Activated CD8-positive, alpha-beta T cell treated with anti-CD3 and anti-CD28 coated beads for 36 hours (primary cell): Measurements from ENCODE around the gene MYO15B. TPM values are rescaled to one million over a fixed set of nuclear protein-coding genes. Genes with fewer than 3 reads are reported as not detected.
"Not testable (repeated sequence)": the region's sequence is repeated elsewhere in the genome, so short reads cannot be mapped to it uniquely, and the experiment has no call there.

Experiments used
- ATAC-seq: fragments of 200-7000 bp; cut with Tn5 transposase; one replicate; pipeline ENCODE4 v1.10.0; 2021; ENCODE audit warnings: mild to moderate bottlenecking, moderate library complexity
- CTCF ChIA-PET: fragments of 350-600 bp; sonication (Branson Sonifier 250); formaldehyde crosslinking; loops from one replicate; lab custom pipeline; 2021; ENCODE audit warnings: antibody characterized with exemption; lab: Charles Lee
- POLR2A ChIA-PET: fragments of 350-600 bp; sonication (Branson Sonifier 250); formaldehyde crosslinking; loops from one replicate; lab custom pipeline; 2021; ENCODE audit warnings: antibody characterized with exemption; lab: Charles Lee
- DNase-seq: peaks from one replicate; pipeline ENCODE4 v3.0.0-alpha.2; 2020
- H3K27ac Mint-ChIP-seq: one replicate; pipeline ENCODE4 v1.8.0; 2021; ENCODE audit warnings: mild to moderate bottlenecking, mixed read lengths
- H3K27me3 Mint-ChIP-seq: one replicate; pipeline ENCODE4 v1.8.0; 2021; ENCODE audit warnings: mixed read lengths
- H3K36me3 Mint-ChIP-seq: one replicate; pipeline ENCODE4 v1.8.0; 2021; ENCODE audit warnings: low read depth, mixed read lengths
- H3K4me1 Mint-ChIP-seq: one replicate; pipeline ENCODE4 v1.8.0; 2021; ENCODE audit warnings: low read depth, mixed read lengths
- H3K4me3 Mint-ChIP-seq: one replicate; pipeline ENCODE4 v1.8.0; 2021; ENCODE audit warnings: mild to moderate bottlenecking, moderate library complexity, mixed read lengths
- H3K9me3 Mint-ChIP-seq: one replicate; pipeline ENCODE4 v1.8.0; 2021; ENCODE audit warnings: mixed read lengths
- CTCF ChIP-seq: fragments of 200-600 bp; IDR thresholded peaks from one replicate; pipeline ENCODE4 v1.8.0; 2022; ENCODE audit warnings: antibody characterized with exemption, mild to moderate bottlenecking
- intact Hi-C: fragments of 100-400 bp; cut with micrococcal nuclease; formaldehyde crosslinking; loops from one replicate; pipeline ENCODE4 v1.10.0; 2022
- total RNA-seq, 2 experiments: library from RNA; stranded (reverse); gene quantifications; one replicate each; pipeline ENCODE4 v1.2.3, GENCODE V29; 2021

Gene MYO15B
- total RNA-seq, 2 experiments from 2014 or later, result 24.9 to 28.7 TPM

DNA sequence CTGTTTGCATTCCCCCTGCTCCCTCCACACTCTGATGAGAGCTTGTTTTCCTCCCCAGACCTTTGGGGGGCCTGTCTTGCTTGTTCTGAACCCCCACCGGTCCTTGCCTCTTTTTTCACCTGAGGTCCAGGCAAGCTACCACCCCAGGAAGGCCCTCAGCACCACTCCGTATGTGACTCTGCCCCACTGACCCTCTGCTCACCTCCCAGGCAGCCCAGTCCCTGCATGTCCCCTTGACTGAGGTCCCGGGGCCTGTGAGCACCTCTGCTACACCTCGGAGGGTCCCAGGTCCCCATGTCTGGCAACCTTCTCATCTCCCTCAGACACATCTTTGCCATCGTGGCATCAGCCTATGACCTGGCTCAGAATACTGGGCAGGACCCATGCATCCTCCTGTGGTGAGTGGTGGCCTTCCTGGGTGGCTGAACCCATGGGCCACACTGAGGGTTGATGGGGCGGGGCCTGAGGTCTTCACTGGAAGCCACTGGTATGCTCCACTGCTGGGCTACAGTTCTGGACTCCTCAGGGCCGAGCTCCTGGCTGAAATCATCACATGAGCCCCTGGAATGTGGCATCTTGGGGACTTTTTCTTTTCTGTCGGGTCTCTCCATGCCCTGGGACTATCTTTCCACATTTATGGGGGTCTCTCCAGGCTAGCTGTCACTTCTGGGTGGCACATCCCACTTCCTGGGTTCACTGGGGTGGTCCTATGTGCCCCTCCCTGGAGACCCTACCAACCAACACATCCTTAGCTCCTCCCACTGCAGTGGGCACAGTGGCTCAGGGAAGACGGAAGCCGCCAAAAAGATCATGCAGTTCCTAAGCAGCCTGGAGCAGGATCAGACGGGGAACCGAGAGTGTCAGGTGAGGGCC, 3.5 kb downstream of the MYO15B start:
- ATAC-seq (no peak), DNase-seq (no peak)
- no peak overlapping the region for H3K27ac Mint-ChIP-seq
- POLR2A ChIA-PET, result interaction anchor here (1.2 to 1.4 kb wide), 3 partner anchors 8 to 275 kb away, joined by 3 read pairs; no protein-coding TSS in a partner anchor
- H3K9me3 Mint-ChIP-seq, result no peaks in the 10 kb centered on the region
- H3K4me3 Mint-ChIP-seq, result peak overlapping the region; percentile 28
- CTCF ChIA-PET, result interaction anchor here (0.9 to 3.0 kb wide), 7 partner anchors 10 to 162 kb away, joined by 3 to 19 read pairs (median 5); partner anchors contain the start of gene SMIM5
- TF ChIP-seq CTCF, result no peak
- no peaks in the 10 kb centered on the region for H3K36me3 Mint-ChIP-seq
- intact Hi-C loops, result no loop called here
- H3K27me3 Mint-ChIP-seq, result no peaks in the 10 kb centered on the region
- H3K4me1 Mint-ChIP-seq, result peaks cover 4% of the 10 kb centered on the region

DNA sequence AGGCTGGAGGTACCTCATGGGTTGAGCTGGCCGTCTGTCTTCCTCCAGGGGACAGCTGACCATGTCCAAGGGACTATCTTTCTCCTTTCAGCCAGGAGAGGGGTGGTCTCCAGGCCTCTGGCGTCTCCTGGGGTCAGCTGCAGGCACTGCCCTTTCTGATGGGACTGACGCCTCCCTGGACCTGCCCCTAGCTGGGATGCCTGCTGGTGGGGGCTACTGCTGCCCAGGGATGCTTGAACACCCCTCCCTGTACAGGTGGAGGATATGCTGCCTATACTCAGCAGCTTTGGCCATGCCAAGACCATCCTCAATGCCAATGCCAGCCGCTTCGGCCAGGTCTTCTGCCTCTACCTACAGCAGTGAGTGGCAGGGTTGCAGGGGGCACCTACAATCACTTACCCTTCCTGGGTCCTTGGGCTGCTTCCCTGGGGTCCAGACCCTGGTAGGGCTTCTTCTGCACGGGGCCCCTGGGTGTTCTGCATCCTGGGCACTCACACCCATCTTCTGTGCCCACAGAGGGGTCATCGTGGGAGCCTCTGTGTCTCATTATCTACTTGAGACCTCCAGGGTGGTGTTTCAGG, 4.2 kb downstream of the MYO15B start:
- H3K9me3 Mint-ChIP-seq, result no peaks in the 10 kb centered on the region
- intact Hi-C loops, result no loop called here
- no peaks in the 10 kb centered on the region for H3K27me3 Mint-ChIP-seq
- ATAC-seq (no peak), DNase-seq (no peak)
- POLR2A ChIA-PET, result no interaction called here
- no peak overlapping the region for H3K4me3 Mint-ChIP-seq
- no peak overlapping the region for H3K27ac Mint-ChIP-seq
- no peaks in the 10 kb centered on the region for H3K36me3 Mint-ChIP-seq
- CTCF ChIA-PET, result interaction anchor here (1.8 to 3.0 kb wide), 4 partner anchors 10 to 158 kb away, joined by 5 to 19 read pairs (median 8); partner anchors contain the start of gene SMIM5
- peaks cover 4% of the 10 kb centered on the region for H3K4me1 Mint-ChIP-seq
- TF ChIP-seq CTCF, result no peak

GRCh38 chr17:75592348-75593020, 4.9 kb downstream of the MYO15B start:
- DNase-seq (no peak), ATAC-seq (no peak)
- Mint-ChIP-seq H3K4me3 (no peak overlapping the region), H3K27me3 (no peaks in the 10 kb centered on the region), H3K9me3 (no peaks in the 10 kb centered on the region), H3K27ac (no peak overlapping the region), H3K36me3 (no peaks in the 10 kb centered on the region), H3K4me1 (peaks cover under 1% of the 10 kb centered on the region)
- ChIA-PET CTCF (interaction anchor here (1.8 kb wide), 1 partner anchor 157 kb away, joined by 5 read pairs; no protein-coding TSS in a partner anchor), POLR2A (no interaction called here)
- no peak for TF ChIP-seq CTCF
- intact Hi-C loops, result no loop called here

DNA sequence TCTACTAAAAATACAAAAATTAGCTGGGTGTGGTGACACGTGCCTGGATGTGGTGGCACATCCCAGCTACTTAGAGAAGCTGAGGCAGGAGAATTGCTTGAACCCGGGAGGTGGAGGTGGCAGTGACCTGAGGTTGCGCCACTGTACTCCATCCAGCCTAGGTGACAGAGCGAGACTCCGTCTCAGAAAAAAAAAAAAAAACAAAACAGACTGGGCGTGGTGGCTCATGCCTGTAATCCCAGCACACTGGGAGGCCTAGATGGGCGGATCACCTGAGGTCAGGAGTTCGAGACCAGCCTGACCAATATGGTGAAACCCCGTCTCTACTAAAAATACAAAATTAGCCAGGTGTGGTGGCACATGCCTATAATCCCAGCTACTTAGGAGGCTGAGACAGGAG, 5.8 kb downstream of the MYO15B start:
- ATAC-seq, H3K4me1 Mint-ChIP-seq, H3K27me3 Mint-ChIP-seq, DNase-seq, intact Hi-C loops, H3K36me3 Mint-ChIP-seq, H3K27ac Mint-ChIP-seq, POLR2A ChIA-PET, CTCF ChIA-PET, H3K9me3 Mint-ChIP-seq, H3K4me3 Mint-ChIP-seq: not testable (repeated sequence)

GRCh38 chr17:75594499-75595283, 7.1 kb downstream of the MYO15B start:
- Mint-ChIP-seq H3K4me3 (no peak overlapping the region), H3K9me3 (no peaks in the 10 kb centered on the region), H3K27ac (no peak overlapping the region), H3K4me1 (no peaks in the 10 kb centered on the region), H3K27me3 (no peaks in the 10 kb centered on the region), H3K36me3 (no peaks in the 10 kb centered on the region)
- DNase-seq (no peak), ATAC-seq (no peak)
- CTCF ChIA-PET, result no interaction called here
- TF ChIP-seq CTCF, result no peak
- intact Hi-C loops, result no loop called here
- POLR2A ChIA-PET, result no interaction called here
